GM21786 (cell line): ENCODE results near the gene CFAP45.

ENCODE experiments used
- ATAC-seq: cut with Tn5 transposase; IDR thresholded peaks from one replicate; pipeline ENCODE4 v1.9.1; 2021; ENCODE audit not compliant: unreplicated experiment

The CFAP45 gene

DNA sequence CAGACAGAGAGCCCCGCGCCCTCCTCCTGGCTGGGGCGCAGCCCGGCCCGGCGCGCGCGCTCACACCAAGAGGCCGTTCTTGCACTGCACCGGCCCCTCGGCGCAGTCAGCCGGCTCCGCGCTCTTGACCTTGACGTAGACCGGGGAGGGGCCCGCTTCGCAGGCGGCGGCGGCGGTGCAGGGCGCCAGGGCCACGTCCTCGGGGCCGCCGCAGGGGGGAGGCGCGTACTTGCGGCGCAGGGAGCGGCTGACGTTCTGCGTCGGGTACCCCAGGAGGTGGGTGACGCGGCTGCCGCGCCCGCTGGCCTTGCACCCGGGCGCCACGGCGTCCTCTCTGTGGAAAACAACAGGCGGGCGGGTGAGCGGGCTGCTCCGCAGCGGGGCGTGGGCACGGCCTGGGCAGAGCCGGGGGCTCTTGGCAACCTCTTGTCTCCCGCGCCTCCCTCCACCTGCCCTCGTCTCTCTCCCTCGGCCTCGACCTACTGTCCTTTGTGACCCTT is 45.2 kb downstream of the CFAP45 start:
- ATAC-seq: peak; percentile 63

DNA sequence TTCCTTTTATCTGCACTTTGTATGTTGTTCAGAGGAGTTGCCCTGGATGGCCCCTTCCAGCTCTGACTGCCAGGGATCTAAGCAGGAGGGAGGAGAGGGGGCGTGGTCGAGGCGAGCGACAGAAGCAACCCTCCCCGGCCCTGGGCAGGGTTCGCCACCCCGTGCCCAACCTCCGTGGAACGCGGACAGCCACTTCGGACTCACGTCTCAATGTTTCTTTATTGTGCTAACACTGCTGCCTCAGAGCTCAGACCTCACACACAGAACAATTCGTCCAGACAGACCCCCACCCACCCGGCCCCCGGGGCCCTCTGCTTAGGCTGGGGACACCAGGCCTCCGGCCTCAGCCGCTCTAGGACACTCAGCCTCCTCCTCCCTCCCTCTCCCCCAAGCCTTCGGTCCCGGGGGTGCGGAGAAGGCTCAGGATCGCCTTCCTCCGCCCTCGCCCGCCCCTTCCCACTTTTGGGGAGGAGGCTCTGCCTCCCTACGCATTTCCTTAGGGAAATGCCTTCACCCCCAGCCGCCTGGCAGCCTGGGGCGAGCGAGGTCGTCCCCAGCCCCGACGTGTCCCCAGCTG is 45.8 kb downstream of the CFAP45 start:
- no peak for ATAC-seq

DNA sequence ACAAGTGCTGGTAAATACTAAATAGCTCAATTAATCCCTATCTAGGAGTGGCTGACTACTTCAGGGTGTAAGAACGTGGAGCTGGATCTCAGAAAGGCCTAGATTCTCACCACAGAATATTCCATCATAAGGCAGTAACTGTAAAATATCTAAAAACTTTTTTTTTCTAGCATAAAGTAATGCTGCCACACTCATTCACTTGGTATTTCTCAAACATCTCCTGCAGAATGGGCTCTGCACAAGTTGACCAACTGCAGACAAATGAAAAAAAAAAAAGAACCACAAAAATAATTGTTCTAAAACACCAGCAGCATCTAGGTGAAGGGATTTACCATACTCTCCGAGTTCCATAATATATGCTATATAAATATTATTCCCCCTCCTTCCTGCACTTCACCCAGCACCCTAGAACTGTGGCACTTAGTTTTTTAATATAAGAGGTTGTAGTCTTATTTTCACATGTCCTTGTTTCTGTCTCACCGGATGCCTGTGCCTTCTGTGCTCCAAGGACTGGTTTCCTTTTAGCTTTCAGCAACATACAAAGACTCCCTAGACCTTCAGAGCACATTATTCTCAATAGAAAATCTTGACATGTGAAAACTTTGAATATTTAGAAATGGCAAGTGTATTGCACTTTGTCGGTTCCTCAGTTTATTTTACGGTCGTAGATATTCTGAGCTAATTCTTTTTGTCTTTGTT is 46.4 kb downstream of the CFAP45 start:
- ATAC-seq: no peak

- ATAC-seq: no peak
Observed at GRCh38 chr1:159851407-159851806, 48.6 kb downstream of the CFAP45 start.

DNA sequence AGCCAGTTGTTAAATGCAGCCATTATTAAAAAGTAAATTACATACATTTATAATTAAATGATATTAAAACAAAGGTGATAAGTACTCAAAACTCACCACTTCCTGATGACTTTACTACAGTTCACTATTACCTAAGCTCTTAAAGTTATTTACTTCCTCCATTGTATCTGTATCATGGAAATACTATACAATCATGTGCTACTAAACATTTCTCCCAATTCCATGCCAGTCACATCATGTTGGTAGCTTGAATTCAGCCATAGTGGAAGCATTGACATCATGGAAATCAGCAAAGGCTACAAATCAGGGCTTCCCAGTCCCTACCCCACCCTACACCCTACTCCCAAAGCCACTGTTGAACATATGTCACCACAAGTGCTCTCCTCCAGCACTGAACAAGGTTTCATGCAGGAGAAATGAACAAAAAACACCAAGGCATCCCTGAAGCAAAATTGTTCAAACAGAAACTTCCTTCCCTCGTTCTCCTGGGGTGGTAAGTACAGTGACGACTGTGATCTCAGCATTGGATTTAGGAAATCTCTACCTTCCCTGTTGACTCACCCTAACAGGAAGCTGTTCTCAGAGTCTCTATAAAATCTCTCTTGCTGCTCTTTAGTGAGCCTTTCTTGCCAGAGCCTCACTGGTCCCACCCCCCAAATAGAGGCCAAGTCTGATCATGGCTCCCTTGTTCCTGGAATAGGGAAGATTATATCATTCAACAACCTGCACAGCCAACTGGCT is 50.2 kb downstream of the CFAP45 start:
- no peak for ATAC-seq

GRCh38 chr1:159848326-159848725 is 51.6 kb downstream of the CFAP45 start:
- no peak for ATAC-seq

DNA sequence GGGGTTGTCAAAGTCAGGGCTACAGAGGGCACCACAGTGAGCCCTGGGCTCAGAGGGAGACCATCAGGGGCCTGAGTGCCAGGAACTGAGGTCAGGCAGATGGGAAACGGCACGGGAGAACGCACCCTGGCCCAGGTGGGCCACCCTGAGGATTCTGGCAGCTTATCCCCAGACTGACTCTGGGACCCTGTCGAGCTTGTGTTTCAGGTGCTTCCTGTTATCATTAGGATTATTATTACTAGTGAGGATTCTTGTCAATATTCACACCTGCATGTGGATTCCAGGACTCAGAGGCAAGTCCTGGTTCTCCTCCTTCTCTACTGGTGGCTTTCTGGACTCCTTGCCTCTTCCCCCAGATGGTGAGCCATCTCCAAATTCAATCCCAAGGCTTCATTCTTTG is 52.7 kb downstream of the CFAP45 start:
- no peak for ATAC-seq

- ATAC-seq: no peak
Observed at GRCh38 chr1:159845751-159846629, 54.0 kb downstream of the CFAP45 start.

- ATAC-seq: no peak
Observed at GRCh38 chr1:159843459-159843858, 56.5 kb downstream of the CFAP45 start.

DNA sequence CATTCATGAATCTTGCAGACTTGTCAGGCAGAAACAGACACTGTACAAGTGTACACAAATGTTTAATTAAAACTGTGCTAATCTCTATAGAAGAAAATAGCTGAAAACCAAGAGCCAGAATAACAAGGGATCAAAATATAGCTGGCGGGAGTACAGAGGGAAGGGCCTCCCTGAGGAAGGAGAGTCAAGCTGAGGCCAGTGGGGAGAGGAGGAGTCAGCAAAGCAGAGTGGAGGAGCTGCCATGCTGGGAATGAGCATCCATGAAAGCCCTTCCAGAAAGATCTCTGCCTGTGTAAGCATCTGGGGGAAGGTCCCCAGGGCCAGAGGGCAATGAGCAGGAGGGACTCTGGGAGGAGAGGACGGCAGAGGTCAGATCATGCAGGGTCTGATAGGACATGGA is 58.2 kb downstream of the CFAP45 start:
- no peak for ATAC-seq

- ATAC-seq: peak; percentile 80
Observed at GRCh38 chr1:159839116-159839849, 60.7 kb downstream of the CFAP45 start.

DNA sequence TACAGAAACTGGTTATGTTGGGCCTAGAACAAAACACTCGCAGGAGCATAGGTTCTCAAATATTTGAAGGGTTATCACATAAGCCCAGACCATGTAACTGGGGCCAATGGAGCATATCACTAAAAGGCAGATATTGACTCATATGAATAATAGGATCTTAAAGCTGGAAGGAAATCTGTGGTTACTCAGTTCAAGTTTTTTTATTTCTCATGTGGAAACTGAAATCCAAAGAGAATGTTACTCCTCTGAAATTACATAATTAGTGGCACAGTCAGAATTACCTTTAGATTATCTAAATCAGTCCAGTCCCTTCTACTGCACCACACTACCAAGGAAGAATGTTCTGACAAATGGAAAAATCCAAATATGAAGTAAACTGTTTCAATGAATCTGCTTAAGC is 61.2 kb downstream of the CFAP45 start:
- peak; percentile 56 for ATAC-seq

GRCh38 chr1:159835862-159836525 is 64.0 kb downstream of the CFAP45 start:
- no peak for ATAC-seq

GRCh38 chr1:159835356-159835755 is 64.6 kb downstream of the CFAP45 start:
- ATAC-seq: no peak

- no peak for ATAC-seq
Observed at GRCh38 chr1:159832309-159832708, 67.7 kb downstream of the CFAP45 start.

- no peak for ATAC-seq
Observed at GRCh38 chr1:159831412-159832141, 68.4 kb downstream of the CFAP45 start.

DNA sequence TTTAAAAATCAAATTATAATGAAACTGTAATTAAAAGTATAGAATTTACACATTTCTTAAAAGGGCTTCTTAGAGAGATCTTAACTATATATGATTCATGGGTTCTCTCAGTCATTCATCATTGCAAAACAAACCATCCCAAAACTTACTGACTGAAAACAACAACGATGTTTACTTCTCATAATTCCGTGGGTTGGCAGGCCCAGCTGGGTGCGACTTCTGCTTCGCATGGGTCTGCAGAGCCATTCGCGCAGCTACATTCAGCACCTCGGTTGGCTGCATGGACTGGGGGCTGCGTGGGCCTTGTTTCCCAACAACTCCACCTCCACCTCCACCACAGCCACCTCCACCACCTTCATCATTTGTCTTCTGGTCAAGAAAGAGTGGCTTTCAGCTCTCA is 69.2 kb downstream of the CFAP45 start:
- ATAC-seq: no peak

- ATAC-seq: no peak
Observed at GRCh38 chr1:159829822-159830465, 70.0 kb downstream of the CFAP45 start.

- peak; percentile 94 for ATAC-seq
Observed at GRCh38 chr1:159829273-159829634, 70.7 kb downstream of the CFAP45 start.
